Measurements from ENCODE around the gene ABHD14A.
A peak's percentile ranks its signal among the peaks of the same experiment; 100 is the strongest.

ABHD14A gene

DNA sequence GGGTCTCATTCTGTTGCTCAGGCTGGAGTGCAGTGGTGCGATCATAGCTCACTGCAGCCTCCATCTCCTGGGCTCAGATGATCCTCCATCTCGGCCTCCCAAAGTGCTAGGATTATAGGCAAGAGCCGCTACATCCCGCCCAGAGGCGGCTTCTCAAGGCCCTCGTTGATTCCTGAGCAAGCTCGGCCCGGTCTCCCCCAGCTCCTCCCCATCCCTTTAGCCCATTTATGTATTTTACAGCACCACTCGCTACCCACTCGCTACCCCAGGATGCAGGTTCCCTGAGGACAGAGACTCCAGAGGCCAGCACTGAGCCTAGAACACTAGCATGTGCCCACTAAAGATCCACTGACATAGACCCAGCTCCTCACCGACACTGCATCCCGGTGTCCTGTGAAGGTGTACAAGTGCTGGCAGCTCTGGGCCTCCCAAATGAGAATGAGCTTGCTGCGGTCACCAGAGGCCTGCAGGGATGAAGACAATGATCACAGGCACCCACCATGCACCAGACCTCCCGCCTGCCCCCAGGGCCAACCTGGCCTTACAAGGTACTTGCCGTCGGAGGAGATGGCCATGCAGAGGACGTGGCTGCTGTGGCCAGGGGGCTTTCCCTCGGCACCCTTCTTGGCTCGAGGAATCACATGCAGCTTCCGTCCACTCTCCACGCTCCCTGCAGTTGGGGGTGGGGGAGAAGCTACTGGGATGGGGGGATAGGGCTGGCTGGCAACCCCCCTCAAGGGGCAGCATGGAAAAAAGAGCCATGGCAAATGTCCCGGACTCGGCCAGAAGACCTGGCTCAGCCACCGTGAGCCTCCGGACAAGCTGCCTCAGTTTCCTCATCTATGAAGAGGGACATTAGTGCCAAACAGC lies 38.7 kb upstream of the ABHD14A start:
- ChIA-PET CTCF (interaction anchor here (1.3 kb wide), 1 partner anchor 39 kb away, joined by 3 read pairs; the partner anchor contains the start of gene ABHD14A), POLR2A (interaction anchor here (0.5 kb wide), 1 partner anchor 15 kb away, joined by 5 read pairs; no protein-coding TSS in a partner anchor)
- DNase-seq (ENCODE audit: extremely low spot score) = no peak
- TF ChIP-seq, protein P1, sequence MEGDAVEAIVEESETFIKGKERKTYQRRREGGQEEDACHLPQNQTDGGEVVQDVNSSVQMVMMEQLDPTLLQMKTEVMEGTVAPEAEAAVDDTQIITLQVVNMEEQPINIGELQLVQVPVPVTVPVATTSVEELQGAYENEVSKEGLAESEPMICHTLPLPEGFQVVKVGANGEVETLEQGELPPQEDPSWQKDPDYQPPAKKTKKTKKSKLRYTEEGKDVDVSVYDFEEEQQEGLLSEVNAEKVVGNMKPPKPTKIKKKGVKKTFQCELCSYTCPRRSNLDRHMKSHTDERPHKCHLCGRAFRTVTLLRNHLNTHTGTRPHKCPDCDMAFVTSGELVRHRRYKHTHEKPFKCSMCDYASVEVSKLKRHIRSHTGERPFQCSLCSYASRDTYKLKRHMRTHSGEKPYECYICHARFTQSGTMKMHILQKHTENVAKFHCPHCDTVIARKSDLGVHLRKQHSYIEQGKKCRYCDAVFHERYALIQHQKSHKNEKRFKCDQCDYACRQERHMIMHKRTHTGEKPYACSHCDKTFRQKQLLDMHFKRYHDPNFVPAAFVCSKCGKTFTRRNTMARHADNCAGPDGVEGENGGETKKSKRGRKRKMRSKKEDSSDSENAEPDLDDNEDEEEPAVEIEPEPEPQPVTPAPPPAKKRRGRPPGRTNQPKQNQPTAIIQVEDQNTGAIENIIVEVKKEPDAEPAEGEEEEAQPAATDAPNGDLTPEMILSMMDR (IDR thresholded peaks at IDR 0.05; ENCODE audit: control extremely low read depth, extremely low read depth, low read depth, missing control alignments) = no peak

DNA sequence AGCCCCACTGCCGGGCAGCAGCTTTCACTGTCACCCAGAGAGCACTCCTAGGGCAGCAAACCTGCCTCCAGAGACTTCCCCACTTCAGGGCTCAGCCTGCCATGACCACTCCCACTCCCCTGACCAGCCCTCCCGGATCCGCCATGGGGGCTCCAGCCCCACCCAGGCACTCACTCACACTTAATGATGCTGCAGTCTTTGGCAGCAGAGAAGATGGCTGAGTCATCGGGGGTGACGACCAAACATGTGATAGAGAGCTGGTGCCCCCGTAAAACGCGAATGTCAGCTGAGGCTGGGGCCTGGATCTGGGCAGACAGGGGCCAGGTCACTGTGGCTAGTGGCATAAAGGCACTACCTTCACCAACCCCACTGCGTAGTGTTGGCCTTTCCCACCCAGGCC lies 37.9 kb upstream of the ABHD14A start:
- ChIA-PET CTCF (no interaction called here), POLR2A (no interaction called here)
- TF ChIP-seq, protein P1 (IDR thresholded peaks at IDR 0.05; ENCODE audit: control extremely low read depth, extremely low read depth, low read depth, missing control alignments) = no peak

DNA sequence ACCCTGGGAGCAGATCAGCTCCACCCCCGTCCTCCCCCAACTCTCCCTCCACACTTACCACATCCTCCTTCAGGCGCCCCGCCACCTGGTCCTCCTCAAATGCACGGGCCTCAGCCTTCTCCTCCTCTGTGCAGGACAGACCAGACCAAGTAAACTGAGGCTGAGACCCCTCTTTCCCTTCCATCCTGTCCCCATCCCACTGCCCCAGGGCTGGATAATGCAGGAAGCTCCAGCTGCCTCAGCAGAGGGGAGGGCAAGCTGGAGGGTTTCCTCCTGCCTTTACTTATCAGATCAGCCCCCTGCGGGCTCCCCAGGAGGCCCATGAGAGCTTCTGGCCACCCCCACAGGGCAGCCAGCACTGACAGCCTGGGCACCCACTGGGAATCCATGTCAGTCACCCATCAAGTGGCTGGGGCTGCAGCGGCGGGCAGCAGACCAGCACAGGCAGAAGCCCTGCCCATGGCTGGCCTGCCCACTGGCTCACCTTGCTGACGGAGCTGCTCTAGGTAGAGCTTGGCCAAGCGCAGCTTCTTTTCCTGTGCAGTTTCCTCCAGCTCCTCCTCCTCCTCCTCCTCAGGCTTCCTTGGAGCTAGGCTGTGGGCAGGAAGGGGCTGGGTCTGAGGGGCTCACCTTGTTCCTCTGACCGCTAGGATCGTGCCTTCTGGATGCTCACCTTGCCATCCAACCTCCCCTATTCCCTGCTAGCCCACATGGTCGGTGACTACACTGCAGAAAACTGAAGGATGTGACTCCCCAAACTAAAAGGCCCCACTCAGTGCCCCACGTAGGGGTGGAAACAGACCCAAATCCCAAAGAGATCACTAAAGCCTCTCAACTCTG lies 37.0 kb upstream of the ABHD14A start:
- POLR2A ChIA-PET = no interaction called here
- TF ChIP-seq, protein P1 (IDR thresholded peaks at IDR 0.05; ENCODE audit: control extremely low read depth, extremely low read depth, low read depth, missing control alignments) = no peak
- DNase-seq (ENCODE audit: extremely low spot score) = no peak
- CTCF ChIA-PET = no interaction called here

More for the DNA sequence above, 37.9 kb upstream of the ABHD14A start:
- DNase-seq (ENCODE audit: extremely low spot score) = peak; percentile 5

DNA sequence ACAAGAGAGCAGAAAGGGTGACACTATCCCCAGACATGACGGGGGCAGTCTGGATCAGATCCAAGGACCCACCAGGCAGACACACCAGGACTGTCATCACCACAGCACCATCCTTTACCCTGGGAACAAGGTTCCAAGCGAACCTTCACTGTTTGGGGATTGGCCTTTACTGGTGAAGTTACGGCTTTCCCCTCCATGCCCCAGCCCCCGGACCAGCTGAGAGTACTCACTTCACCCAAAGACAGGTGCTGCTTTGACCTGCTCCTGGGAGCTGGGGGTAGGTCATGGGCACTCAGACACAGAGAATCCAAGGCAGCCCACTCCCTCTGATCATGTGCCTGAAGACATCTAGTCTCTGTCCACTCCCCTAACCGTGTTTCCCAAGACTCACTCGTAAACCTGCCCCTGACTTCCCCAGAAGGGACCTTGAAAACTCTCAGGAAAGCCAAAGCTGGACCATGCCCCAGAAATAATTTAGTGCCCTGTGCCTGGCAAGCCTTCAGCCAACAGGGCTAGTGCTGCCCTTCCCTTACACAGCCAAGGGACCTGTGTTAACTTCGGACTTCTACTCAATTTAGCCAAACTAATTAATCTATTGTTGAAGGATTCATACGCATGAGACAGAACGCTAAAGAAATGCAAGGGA lies 36.0 kb upstream of the ABHD14A start:
- TF ChIP-seq, protein P1 (IDR thresholded peaks at IDR 0.05; ENCODE audit: control extremely low read depth, extremely low read depth, low read depth, missing control alignments) = no peak
- ChIA-PET CTCF (no interaction called here), POLR2A (no interaction called here)
- DNase-seq (ENCODE audit: extremely low spot score) = no peak

DNA sequence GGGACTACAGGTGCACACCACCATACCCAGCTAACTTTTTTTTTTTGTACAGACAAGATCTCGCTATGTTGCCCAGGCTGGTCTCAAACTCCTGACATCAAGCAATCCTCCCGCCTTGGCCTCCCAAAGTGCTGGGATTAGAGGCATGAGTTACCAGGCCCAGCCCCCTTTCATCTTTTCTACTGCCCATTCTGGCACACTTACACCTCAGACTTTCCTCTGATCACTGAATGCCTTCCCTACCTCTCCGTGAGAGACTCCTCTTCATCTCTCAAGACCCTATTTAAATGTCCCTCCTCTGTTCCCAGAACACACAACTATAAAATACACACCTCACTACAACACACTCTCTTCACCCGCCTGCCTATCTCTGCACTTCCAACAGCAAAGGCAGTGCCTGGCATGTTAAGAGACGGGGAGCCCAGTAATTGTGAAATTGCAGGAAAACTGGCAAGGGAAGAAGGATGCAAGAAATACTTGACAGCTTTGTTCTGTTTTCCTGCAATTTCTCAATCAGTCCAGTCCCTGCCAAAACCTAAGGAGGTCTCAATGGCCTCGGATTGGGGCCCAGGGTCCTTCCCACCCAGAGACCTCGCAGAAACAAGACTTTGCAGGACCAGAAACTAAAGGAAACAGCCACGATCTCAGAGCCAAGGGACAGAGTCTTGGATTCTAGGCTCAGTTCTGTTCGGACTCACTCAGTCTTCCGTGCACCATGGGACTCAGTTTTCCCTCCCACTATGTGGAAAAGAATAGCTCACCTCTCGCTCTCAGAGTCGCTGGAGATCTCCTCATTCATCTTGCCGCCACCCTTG lies 34.0 kb upstream of the ABHD14A start:
- DNase-seq (ENCODE audit: extremely low spot score) = no peak
- POLR2A ChIA-PET = interaction anchor here (1.1 kb wide), 1 partner anchor 8 kb away, joined by 4 read pairs; no protein-coding TSS in a partner anchor
- TF ChIP-seq, protein P1 (IDR thresholded peaks at IDR 0.05; ENCODE audit: control extremely low read depth, extremely low read depth, low read depth, missing control alignments) = no peak
- CTCF ChIA-PET = interaction anchor here (0.5 to 3.0 kb wide), 34 partner anchors 9 to 551 kb away, joined by 3 to 42 read pairs (median 4); partner anchors contain the start of genes ABHD14A, ABHD14B, ACY1 and DUSP7
